HCT116 (cell line): ENCODE data around the gene RAB36. TPM values are rescaled to one million over a fixed set of nuclear protein-coding genes. Genes with fewer than 3 reads are reported as not detected.

Experiments
- ATAC-seq: fragments of 200-7000 bp; cut with Tn5 transposase; 2 replicates; pipeline ENCODE4 v1.9.1; 2020; ENCODE audit warnings: mild to moderate bottlenecking, moderate library complexity
- BruUV-seq: library from RNA; stranded (reverse); fragments of 400-500 nt; replicated peaks from 2 replicates; lab custom pipeline; 2021; lab: Mats Ljungman, UMichigan
- CTCF ChIA-PET: fragments of 300-600 bp; sonication (Branson Sonifier 250); formaldehyde crosslinking; loops from one replicate; lab custom pipeline; 2021; ENCODE audit warnings: antibody characterized with exemption; lab: Charles Lee
- POLR2A ChIA-PET: fragments of 300-600, 350-600 bp; sonication (Branson Sonifier 250); formaldehyde crosslinking; loops from one replicate; lab custom pipeline; 2021; ENCODE audit warnings: antibody characterized with exemption; lab: Charles Lee
- RAD21 ChIA-PET, 2 experiments: fragments of 300-600 bp; sonication (Branson Sonifier 250); formaldehyde crosslinking; loops; one replicate each; lab custom pipeline; 2023; ENCODE audit warnings: low total read pairs in 2 of 2; ENCODE audit not compliant: uncharacterized antibody in 2 of 2, unreplicated experiment in 2 of 2, low non-redundant PET in 1 of 2; lab: Charles Lee
- DNase-seq: peaks from one replicate; pipeline ENCODE4 v3.0.0-alpha.2; 2010; ENCODE audit warnings: low read depth, low spot score
- H2AFZ ChIP-seq: fragments of 200-600 bp; shearing (Covaris generic), sonication (generic); 2 replicates; pipeline ENCODE4 v1.6.1; 2017; ENCODE audit warnings: low read depth, mixed run types, mixed read lengths, antibody characterized with exemption, low read length; ENCODE audit not compliant: poor library complexity, severe bottlenecking
- H3K27ac ChIP-seq: 2 replicates; pipeline ENCODE4 v1.5.1; 2012; ENCODE audit warnings: low read depth, low read length
- H3K27me3 ChIP-seq: fragments of 200-600 bp; sonication (generic); 2 replicates; pipeline ENCODE4 v1.6.1; 2016; ENCODE audit warnings: mixed run types, low read length, mixed read lengths; ENCODE audit not compliant: insufficient read depth
- H3K36me3 ChIP-seq, 2 experiments: fragments of 200-500 bp in 1 of 2; fragments of 200-600 bp in 1 of 2; sonication (Bioruptor generic) in 1 of 2; sonication (generic) in 1 of 2; 2 replicates each; pipeline versions ENCODE4 v1.5.1 to v1.6.1; 2014 to 2016; ENCODE audit warnings: low read length in 2 of 2, inconsistent platforms in 1 of 2, mixed read lengths in 1 of 2, mixed run types in 1 of 2; ENCODE audit not compliant: insufficient read depth in 2 of 2, control insufficient read depth in 1 of 2
- H3K4me1 ChIP-seq, 2 experiments: fragments of 200-600 bp in 1 of 2; sonication (generic) in 1 of 2; 2 replicates each; pipeline versions ENCODE4 v1.5.1 to v1.6.1; 2012 to 2017; ENCODE audit warnings: low read length in 2 of 2, inconsistent platforms in 1 of 2, mild to moderate bottlenecking in 1 of 2, mixed read lengths in 1 of 2, mixed run types in 1 of 2, moderate library complexity in 1 of 2; ENCODE audit not compliant: insufficient read depth in 2 of 2, control insufficient read depth in 1 of 2
- H3K4me2 ChIP-seq: fragments of 200-600 bp; sonication (generic); 2 replicates; pipeline ENCODE4 v1.6.1; 2017; ENCODE audit warnings: mixed run types, low read length, mixed read lengths
- H3K4me3 ChIP-seq, 2 experiments: fragments of 200-600 bp in 1 of 2; sonication (generic) in 1 of 2; replicated peaks in 1 of 2; 2 replicates each; pipeline ENCODE4 v1.5.1; 2011 to 2016; ENCODE audit warnings: low read length in 2 of 2, control low read depth in 1 of 2, low read depth in 1 of 2, mild to moderate bottlenecking in 1 of 2, mixed read lengths in 1 of 2, mixed run types in 1 of 2
- H3K79me2 ChIP-seq: fragments of 200-600 bp; sonication (generic); 2 replicates; pipeline ENCODE4 v1.6.1; 2017; ENCODE audit warnings: mild to moderate bottlenecking, mixed run types, low read length, moderate library complexity, mixed read lengths; ENCODE audit not compliant: insufficient read depth
- H3K9ac ChIP-seq: fragments of 200-600 bp; sonication (generic); 2 replicates; pipeline ENCODE4 v1.6.1; 2016; ENCODE audit warnings: low read length, mixed read lengths
- H3K9me2 ChIP-seq: fragments of 200-600 bp; sonication (generic), shearing (Covaris generic); 2 replicates; pipeline ENCODE4 v1.6.1; 2017; ENCODE audit warnings: mixed run types, mild to moderate bottlenecking, moderate library complexity; ENCODE audit not compliant: insufficient read depth
- H3K9me3 ChIP-seq, 2 experiments: fragments of 200-500 bp in 1 of 2; fragments of 200-600 bp in 1 of 2; sonication (Bioruptor generic) in 1 of 2; sonication (generic) in 1 of 2; 2 replicates each; pipeline ENCODE4 v1.6.1; 2014 to 2017; ENCODE audit warnings: low read length in 2 of 2, mixed read lengths in 2 of 2, inconsistent platforms in 1 of 2, low read depth in 1 of 2, mild to moderate bottlenecking in 1 of 2, mixed run types in 1 of 2, moderate library complexity in 1 of 2; ENCODE audit not compliant: control insufficient read depth in 1 of 2, insufficient read depth in 1 of 2
- H4K20me1 ChIP-seq: fragments of 200-600 bp; sonication (generic), shearing (Covaris generic); 2 replicates; pipeline ENCODE4 v1.6.1; 2017; ENCODE audit warnings: mixed run types, mild to moderate bottlenecking, moderate library complexity; ENCODE audit not compliant: insufficient read depth
- ATF3 ChIP-seq: IDR thresholded peaks from 2 replicates; pipeline ENCODE4 v1.6.1; 2012
- CTCF ChIP-seq, 3 experiments: fragments of 200-600 bp in 1 of 3; sonication (generic) in 1 of 3; IDR thresholded peaks in 2 of 3; conservative IDR thresholded peaks in 1 of 3; 2 replicates each; pipeline ENCODE4 v1.5.1; 2012 to 2017; ENCODE audit warnings: low read depth in 2 of 3, low read length in 2 of 3, antibody characterized with exemption in 1 of 3, borderline replicate concordance in 1 of 3, control low read depth in 1 of 3, mild to moderate bottlenecking in 1 of 3, mixed read lengths in 1 of 3, mixed run types in 1 of 3, moderate library complexity in 1 of 3; ENCODE audit not compliant: insufficient read depth in 1 of 3
- EGR1 ChIP-seq: IDR thresholded peaks from 2 replicates; pipeline ENCODE4 v1.6.1; 2012; ENCODE audit warnings: low read depth
- ELF1 ChIP-seq: IDR thresholded peaks from 2 replicates; pipeline ENCODE4 v1.6.1; 2012; ENCODE audit warnings: low read depth, borderline replicate concordance
- EZH2 ChIP-seq: fragments of 200-600 bp; sonication (generic); IDR thresholded peaks from 2 replicates; pipeline ENCODE4 v1.6.1; 2017; ENCODE audit warnings: antibody characterized with exemption, mixed run types
- FOSL1 ChIP-seq: IDR thresholded peaks from 2 replicates; pipeline ENCODE4 v1.6.1; 2012; ENCODE audit warnings: low read depth
- JUND ChIP-seq: IDR thresholded peaks from 2 replicates; pipeline ENCODE4 v1.6.1; 2012
- RAD21 ChIP-seq: IDR thresholded peaks from 2 replicates; pipeline ENCODE4 v1.6.1; 2012; ENCODE audit warnings: low read depth, mild to moderate bottlenecking
- REST ChIP-seq: IDR thresholded peaks from 2 replicates; pipeline ENCODE4 v1.6.1; 2012; ENCODE audit warnings: low read depth
- SP1 ChIP-seq: IDR thresholded peaks from 2 replicates; pipeline ENCODE4 v1.6.1; 2012; ENCODE audit warnings: low read depth
- TCF7L2 ChIP-seq: IDR thresholded peaks from 2 replicates; pipeline ENCODE4 v1.7.0; 2011; ENCODE audit warnings: borderline replicate concordance, inconsistent platforms; ENCODE audit not compliant: insufficient read depth, insufficient read length; ENCODE audit errors: extremely low read depth
- YY1 ChIP-seq: IDR thresholded peaks from 2 replicates; pipeline ENCODE4 v1.6.1; 2011; ENCODE audit warnings: low read length, low read depth, moderate library complexity, mild to moderate bottlenecking; ENCODE audit not compliant: insufficient replicate concordance; ENCODE audit errors: extremely low read depth
- ZBTB33 ChIP-seq: IDR thresholded peaks from 2 replicates; pipeline ENCODE4 v1.6.1; 2011; ENCODE audit warnings: mild to moderate bottlenecking, low read length, moderate library complexity; ENCODE audit not compliant: insufficient replicate concordance; ENCODE audit errors: extremely low read depth
- ZNF274 ChIP-seq: fragments of 200-500 bp; sonication (Bioruptor generic); IDR thresholded peaks from 2 replicates; pipeline ENCODE4 v1.6.1; 2014; ENCODE audit warnings: mild to moderate bottlenecking, low read depth, low read length, inconsistent platforms
- intact Hi-C: fragments of 100-400 bp; cut with micrococcal nuclease; formaldehyde crosslinking; loops from 2 replicates; pipeline ENCODE4 v1.10.0; 2022
- total RNA-seq: library from RNA; stranded (reverse); gene quantifications from one replicate; pipeline ENCODE4 v1.2.1, GENCODE V29; 2021; ENCODE audit not compliant: unreplicated experiment

RAB36 gene
- total RNA-seq, 1 experiment from 2014 or later, result 6.1 TPM

GRCh38 chr22:23109441-23109978, 35.8 kb upstream of the RAB36 start:
- no peaks in the 10 kb centered on the region for H3K9me3 ChIP-seq
- H3K36me3 ChIP-seq, result no peaks in the 10 kb centered on the region
- no peaks in the 10 kb centered on the region for H3K9me2 ChIP-seq
- no peak overlapping the region for H3K4me2 ChIP-seq
- no peak overlapping the region for H3K4me3 ChIP-seq
- peaks cover 0 to 6% of the 10 kb centered on the region in 2 experiments; a peak in 1 of 4 replicates for H3K4me1 ChIP-seq
- no peaks in the 10 kb centered on the region for H3K27me3 ChIP-seq
- RAD21 ChIA-PET, result no interaction called here
- no TSS peak for BruUV-seq
- CTCF ChIA-PET, result no interaction called here
- POLR2A ChIA-PET, result no interaction called here
- TF ChIP-seq ZBTB33 (no peak), JUND (no peak), RAD21 (no peak), ZNF274 (no peak), CTCF (IDR thresholded peaks at IDR 0.05 in 2 of 3, conservative IDR thresholded peaks at IDR 0.05 in 1 of 3; ENCODE audit: borderline replicate concordance in 1 of 3, insufficient read depth in 1 of 3, low read depth in 2 of 3, low read length in 2 of 3) (no peak), EZH2 (no peak), TCF7L2 (no peak), ATF3 (no peak), REST (no peak), ELF1 (no peak), SP1 (no peak), EGR1 (no peak), FOSL1 (no peak), YY1 (no peak)
- H3K27ac ChIP-seq, result no peak overlapping the region
- intact Hi-C loops, result no loop called here
- ATAC-seq (no peak), DNase-seq (no peak)
- no peak overlapping the region for H3K9ac ChIP-seq
- H3K79me2 ChIP-seq, result no peaks in the 10 kb centered on the region
- H4K20me1 ChIP-seq, result no peaks in the 10 kb centered on the region
- no peak overlapping the region for H2AFZ ChIP-seq
